SH-SY5Y (cell line): ENCODE results near the gene CROCC.

Source experiments
- GATA2 ChIP-seq: IDR thresholded peaks from 2 replicates; pipeline ENCODE4 v1.6.1; 2011; ENCODE audit warnings: mild to moderate bottlenecking, low read depth, low read length
- GATA3 ChIP-seq: IDR thresholded peaks from 2 replicates; pipeline ENCODE4 v1.6.1; 2011; ENCODE audit warnings: low read depth, mild to moderate bottlenecking, low read length, moderate library complexity

DNA sequence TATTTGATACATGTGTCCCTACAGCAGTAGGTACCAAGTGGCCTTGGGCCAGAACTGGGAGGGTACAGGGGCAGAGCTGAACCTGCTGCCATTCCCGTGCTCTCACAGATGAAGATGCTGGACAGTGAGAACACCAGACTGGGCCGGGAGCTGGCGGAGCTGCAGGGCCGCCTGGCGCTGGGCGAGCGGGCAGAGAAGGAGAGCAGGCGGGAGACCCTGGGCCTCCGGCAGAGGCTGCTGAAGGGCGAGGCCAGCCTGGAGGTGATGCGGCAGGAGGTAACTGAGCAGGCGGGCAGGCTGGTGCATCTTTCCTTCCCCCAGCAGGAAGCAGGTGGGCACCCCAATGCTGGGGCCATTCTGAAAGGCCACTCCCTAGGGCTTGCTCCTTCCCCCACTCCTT, 36.7 kb downstream of the CROCC start:
- TF ChIP-seq GATA3, result no peak
- TF ChIP-seq GATA2, result no peak
